Breast epithelium (tissue), 4 donors: ENCODE measurements around the gene ZNF648. TPM values are rescaled to one million over a fixed set of nuclear protein-coding genes. Genes with fewer than 3 reads are reported as not detected.

Source experiments
- DNase-seq, 2 donors: peaks; one replicate each; pipeline ENCODE4 v3.0.0-alpha.2; 2019; ENCODE audit warnings: low spot score in 2 of 2
- H3K27ac ChIP-seq, 2 donors: fragments of 200-600 bp; sonication (generic) in 1 of 2; one replicate each; pipeline ENCODE4 v1.5.1; 2016 to 2019; ENCODE audit warnings: mild to moderate bottlenecking in 1 of 2
- H3K27me3 ChIP-seq, 2 donors: fragments of 200-600 bp; sonication (generic) in 1 of 2; one replicate each; pipeline versions ENCODE4 v1.5.1 to v1.6.0; 2017 to 2019; ENCODE audit warnings: control low read depth in 1 of 2, mild to moderate bottlenecking in 1 of 2
- H3K36me3 ChIP-seq: fragments of 200-600 bp; one replicate; pipeline ENCODE4 v1.5.1; 2019
- H3K4me1 ChIP-seq, 2 donors: fragments of 200-600 bp; sonication (generic); one replicate each; pipeline ENCODE4 v1.5.1; 2016 to 2019; ENCODE audit warnings: control low read depth in 1 of 2
- H3K4me3 ChIP-seq, 3 donors: fragments of 200-600 bp; sonication (generic); 1 replicate in 2 of 3; 2 replicates in 1 of 3; pipeline ENCODE4 v1.5.1; 2016 to 2019; ENCODE audit warnings: mild to moderate bottlenecking in 3 of 3, moderate library complexity in 2 of 3
- H3K9me3 ChIP-seq, 2 donors: fragments of 200-600 bp; sonication (generic) in 1 of 2; one replicate each; pipeline ENCODE4 v1.5.1; 2016 to 2019; ENCODE audit warnings: control low read depth in 1 of 2
- CTCF ChIP-seq, 3 donors: fragments of 450-650 bp; IDR thresholded peaks; one replicate each; pipeline ENCODE4 v1.5.1; 2016 to 2017; ENCODE audit warnings: antibody characterized with exemption in 3 of 3, mild to moderate bottlenecking in 3 of 3, moderate library complexity in 3 of 3
- POLR2A ChIP-seq: fragments of 450-650 bp; IDR thresholded peaks from one replicate; pipeline ENCODE4 v1.6.1; 2016; ENCODE audit warnings: antibody characterized with exemption, mild to moderate bottlenecking, moderate library complexity
- POLR2AphosphoS5 ChIP-seq, 3 donors: sonication (generic); formaldehyde crosslinking; IDR thresholded peaks; one replicate each; pipeline ENCODE4 v1.6.1; 2017; ENCODE audit warnings: antibody characterized with exemption in 3 of 3
- intact Hi-C: fragments of 100-400 bp; cut with DNase I; formaldehyde crosslinking; loops from one replicate; pipeline ENCODE4 v1.15.1; 2023; ENCODE audit warnings: low total_unique reads
- total RNA-seq, 3 donors: library from RNA; depleted of rRNA; stranded (reverse); fragments of >200 nt; gene quantifications; one replicate each; pipeline ENCODE4 v1.1.0, GENCODE V29; 2016

Gene ZNF648
- 1 to 10 TPM in 2 of 3 donors, not detected in 1; 3.2 to 3.3 TPM for total RNA-seq

GRCh38 chr1:182061594-182061993, at the start of gene ZNF648:
Gene ZNF648, minus strand, starts transcription at chr1:182061712. Its CDS starts 3,702 bp downstream, at chr1:182058010.
- H3K27me3 ChIP-seq, result no peaks in the 10 kb centered on the region
- DNase-seq, result no peak
- no peak within 1 kb of the TSS for H3K27ac ChIP-seq
- peak within 1 kb of the TSS in 2 of 3 donors; percentile 47 to 53 for H3K4me3 ChIP-seq
- intact Hi-C loops, result no loop called here
- no peaks in the 10 kb centered on the region for H3K4me1 ChIP-seq
- no peaks in the 10 kb centered on the region for H3K36me3 ChIP-seq
- TF ChIP-seq POLR2AphosphoS5 (IDR thresholded peaks at IDR 0.05) (no peak), CTCF (IDR thresholded peaks at IDR 0.05) (no peak), POLR2A (no peak)
- H3K9me3 ChIP-seq, result no peaks in the 10 kb centered on the region

GRCh38 chr1:182110635-182111034, 49.1 kb upstream of the ZNF648 start:
- no peak for DNase-seq

GRCh38 chr1:182109771-182110170, 48.3 kb upstream of the ZNF648 start:
- DNase-seq, result no peak
- intact Hi-C loops, result no loop called here
- no peaks in the 10 kb centered on the region for H3K4me1 ChIP-seq
- no peak overlapping the region for H3K27ac ChIP-seq
- no peaks in the 10 kb centered on the region for H3K36me3 ChIP-seq
- TF ChIP-seq POLR2AphosphoS5 (IDR thresholded peaks at IDR 0.05), result no peak
- no peak for TF ChIP-seq CTCF (IDR thresholded peaks at IDR 0.05)
- TF ChIP-seq POLR2A, result no peak
- H3K4me3 ChIP-seq, result no peak overlapping the region
- H3K27me3 ChIP-seq, result no peaks in the 10 kb centered on the region
- no peaks in the 10 kb centered on the region for H3K9me3 ChIP-seq

More at GRCh38 chr1:182110635-182111034, 49.1 kb upstream of the ZNF648 start:
- H3K9me3 ChIP-seq, result no peaks in the 10 kb centered on the region
- intact Hi-C loops, result no loop called here
- no peaks in the 10 kb centered on the region for H3K36me3 ChIP-seq
- no peaks in the 10 kb centered on the region for H3K4me1 ChIP-seq
- no peak overlapping the region for H3K27ac ChIP-seq
- H3K27me3 ChIP-seq, result no peaks in the 10 kb centered on the region
- H3K4me3 ChIP-seq, result no peak overlapping the region
- no peak for TF ChIP-seq POLR2A
- TF ChIP-seq POLR2AphosphoS5 (IDR thresholded peaks at IDR 0.05), result no peak
- no peak for TF ChIP-seq CTCF (IDR thresholded peaks at IDR 0.05)

- no peak for DNase-seq
- H3K27ac ChIP-seq, result no peak overlapping the region
- no peaks in the 10 kb centered on the region for H3K9me3 ChIP-seq
- no peaks in the 10 kb centered on the region for H3K4me1 ChIP-seq
- H3K4me3 ChIP-seq, result no peak overlapping the region
- H3K36me3 ChIP-seq, result no peaks in the 10 kb centered on the region
- TF ChIP-seq CTCF (IDR thresholded peaks at IDR 0.05) (no peak), POLR2AphosphoS5 (IDR thresholded peaks at IDR 0.05) (no peak), POLR2A (no peak)
- no peaks in the 10 kb centered on the region for H3K27me3 ChIP-seq
- intact Hi-C loops, result no loop called here
These were observed 45.7 kb upstream of the ZNF648 start for GRCh38 chr1:182107209-182107608.

- H3K27me3 ChIP-seq, result no peaks in the 10 kb centered on the region
- no peaks in the 10 kb centered on the region for H3K4me1 ChIP-seq
- intact Hi-C loops, result no loop called here
- H3K36me3 ChIP-seq, result no peaks in the 10 kb centered on the region
- no peaks in the 10 kb centered on the region for H3K9me3 ChIP-seq
- no peak overlapping the region for H3K4me3 ChIP-seq
- DNase-seq, result no peak
- H3K27ac ChIP-seq, result peak overlapping the region in 1 of 2 donors; percentile 9
- TF ChIP-seq POLR2AphosphoS5 (IDR thresholded peaks at IDR 0.05) (no peak), CTCF (IDR thresholded peaks at IDR 0.05) (no peak), POLR2A (no peak)
These were observed 40.5 kb upstream of the ZNF648 start for GRCh38 chr1:182102043-182102416.
